Sigmoid colon (tissue), 4 donors: ENCODE measurements around the gene LIMS4.
"Not testable (repeated sequence)": the region's sequence is repeated elsewhere in the genome, so short reads cannot be mapped to it uniquely, and the experiment has no call there.

Experiments
- CTCF ChIP-seq, 4 experiments: fragments of 450-650 bp in 3 of 4; fragments of 200-600 bp in 1 of 4; IDR thresholded peaks; one replicate each; pipeline ENCODE4 v1.5.1; 2016 to 2019; ENCODE audit warnings: antibody characterized with exemption in 4 of 4, mild to moderate bottlenecking in 3 of 4, moderate library complexity in 2 of 4
- EP300 ChIP-seq, 4 donors: sonication (generic); formaldehyde crosslinking; IDR thresholded peaks; one replicate each; pipeline ENCODE4 v1.6.1; 2017; ENCODE audit warnings: antibody characterized with exemption in 4 of 4
- POLR2A ChIP-seq, 2 donors: fragments of 450-650 bp; IDR thresholded peaks; one replicate each; pipeline ENCODE4 v1.6.1; 2016; ENCODE audit warnings: antibody characterized with exemption in 2 of 2, mild to moderate bottlenecking in 2 of 2, moderate library complexity in 2 of 2
- POLR2AphosphoS5 ChIP-seq, 4 donors: sonication (generic); formaldehyde crosslinking; IDR thresholded peaks; one replicate each; pipeline ENCODE4 v1.6.1; 2017; ENCODE audit warnings: antibody characterized with exemption in 4 of 4

- not testable (repeated sequence) for TF ChIP-seq CTCF, POLR2AphosphoS5, POLR2A, EP300 (IDR thresholded peaks at IDR 0.05)
These were observed 16.4 kb upstream of the LIMS4 start for GRCh38 chr2:110488991-110489390.
